Endothelial cell of umbilical vein (primary cell): ENCODE data around the gene DTL. TPM values are rescaled to one million over a fixed set of nuclear protein-coding genes. Genes with fewer than 3 reads are reported as not detected.

Source experiments
- BruUV-seq: library from RNA; stranded (reverse); fragments of 400-500 nt; replicated peaks from 2 replicates; lab custom pipeline; 2021; lab: Mats Ljungman, UMichigan
- CTCF ChIA-PET: fragments of 300-600, 350-600 bp; sonication (Branson Sonifier 250); formaldehyde crosslinking; loops from one replicate; lab custom pipeline; 2021; ENCODE audit warnings: antibody characterized with exemption, inconsistent platforms; lab: Charles Lee
- POLR2A ChIA-PET: fragments of 300-600, 350-600 bp; sonication (Branson Sonifier 250); formaldehyde crosslinking; loops from one replicate; lab custom pipeline; 2021; ENCODE audit warnings: antibody characterized with exemption, inconsistent platforms; lab: Charles Lee
- DNase-seq: peaks from one replicate; pipeline ENCODE4 v3.0.0-alpha.2; 2011; ENCODE audit warnings: low read depth, low spot score
- FAIRE-seq: peaks from 2 replicates; lab custom pipeline; 2011; peaks lifted over from hg19 to GRCh38; lab: Jason Lieb, UNC
- H2AFZ ChIP-seq: 2 replicates; pipeline ENCODE4 v1.6.0; 2012; ENCODE audit warnings: low read depth, low read length, control low read depth, inconsistent platforms
- H3K27ac ChIP-seq: 2 replicates; pipeline ENCODE4 v1.5.1; 2011; ENCODE audit warnings: low read depth, mild to moderate bottlenecking, control low read depth, low read length, moderate library complexity; ENCODE audit not compliant: insufficient read depth
- H3K27me3 ChIP-seq, 2 experiments: 2 replicates each; pipeline versions ENCODE4 v1.6.0 to v1.6.1; 2011; ENCODE audit warnings: low read length in 2 of 2, mixed read lengths in 1 of 2; ENCODE audit not compliant: control insufficient read depth in 2 of 2, insufficient read depth in 2 of 2
- H3K36me3 ChIP-seq, 2 experiments: 2 replicates in 1 of 2; 3 replicates in 1 of 2; pipeline ENCODE4 v1.5.1; 2011; ENCODE audit warnings: low read length in 2 of 2, mild to moderate bottlenecking in 1 of 2, moderate library complexity in 1 of 2; ENCODE audit not compliant: control insufficient read depth in 2 of 2, insufficient read depth in 2 of 2; ENCODE audit errors: extremely low read depth in 1 of 2
- H3K4me1 ChIP-seq: 3 replicates; pipeline ENCODE4 v1.5.1; 2011; ENCODE audit warnings: mild to moderate bottlenecking, low read length; ENCODE audit not compliant: control insufficient read depth, insufficient read depth; ENCODE audit errors: extremely low read depth
- H3K4me2 ChIP-seq: 2 replicates; pipeline ENCODE4 v1.6.1; 2011; ENCODE audit warnings: low read length, control low read depth, mixed read lengths; ENCODE audit not compliant: insufficient read depth
- H3K4me3 ChIP-seq, 3 experiments: fragments of 200-600 bp in 1 of 3; sonication (generic), shearing (Covaris generic) in 1 of 3; replicated peaks in 1 of 3; 2 replicates each; pipeline ENCODE4 v1.5.1; 2011 to 2016; ENCODE audit warnings: control low read depth in 3 of 3, low read length in 3 of 3, mild to moderate bottlenecking in 2 of 3, inconsistent platforms in 1 of 3, low read depth in 1 of 3, moderate library complexity in 1 of 3; ENCODE audit not compliant: insufficient read depth in 1 of 3
- H3K79me2 ChIP-seq: 2 replicates; pipeline ENCODE4 v1.6.0; 2012; ENCODE audit warnings: low read length, inconsistent platforms; ENCODE audit not compliant: control insufficient read depth, insufficient read depth
- H3K9ac ChIP-seq: replicated peaks from 2 replicates; pipeline ENCODE3; 2011; ENCODE audit warnings: low read length, control low read depth; ENCODE audit not compliant: insufficient read depth; ENCODE audit errors: extremely low read depth
- H3K9me1 ChIP-seq: replicated peaks from 3 replicates; pipeline ENCODE4 v1.6.0; 2011; ENCODE audit warnings: mild to moderate bottlenecking, low read length; ENCODE audit not compliant: control insufficient read depth, insufficient read depth; ENCODE audit errors: extremely low read depth
- H3K9me3 ChIP-seq: replicated peaks from 2 replicates; pipeline ENCODE4 v1.5.1; 2012; ENCODE audit warnings: low read length, inconsistent platforms; ENCODE audit not compliant: control insufficient read depth, insufficient read depth
- H4K20me1 ChIP-seq: replicated peaks from 2 replicates; pipeline ENCODE3; 2011; ENCODE audit warnings: mild to moderate bottlenecking, low read length; ENCODE audit not compliant: control insufficient read depth, insufficient read depth; ENCODE audit errors: extremely low read depth
- CTCF ChIP-seq, 2 donors: IDR thresholded peaks; 1 replicate in 1 of 2; 2 replicates in 1 of 2; pipeline ENCODE4 v1.5.1; 2011; ENCODE audit warnings: low read length in 2 of 2, mild to moderate bottlenecking in 2 of 2, moderate library complexity in 2 of 2, control low read depth in 1 of 2, inconsistent platforms in 1 of 2, low read depth in 1 of 2; ENCODE audit not compliant: insufficient read depth in 1 of 2; ENCODE audit errors: extremely low read depth in 1 of 2
- EZH2 ChIP-seq: IDR thresholded peaks from 2 replicates; pipeline ENCODE4 v1.6.1; 2012; ENCODE audit warnings: borderline replicate concordance, low read depth, mild to moderate bottlenecking, moderate library complexity, low read length, inconsistent platforms; ENCODE audit not compliant: severe bottlenecking
- FOS ChIP-seq: IDR thresholded peaks from 2 replicates; pipeline ENCODE4 v1.6.1; 2011; ENCODE audit warnings: mild to moderate bottlenecking, low read length, moderate library complexity, borderline replicate concordance; ENCODE audit not compliant: insufficient read depth
- GATA2 ChIP-seq: IDR thresholded peaks from 2 replicates; pipeline ENCODE4 v1.7.0; 2011; ENCODE audit warnings: low read depth, mild to moderate bottlenecking, moderate library complexity, mixed read lengths, low read length; ENCODE audit not compliant: insufficient read length, insufficient read depth
- JUN ChIP-seq: IDR thresholded peaks from 2 replicates; pipeline ENCODE4 v1.6.1; 2011; ENCODE audit warnings: borderline replicate concordance, low read depth; ENCODE audit not compliant: insufficient read length, insufficient read depth
- MAX ChIP-seq: IDR thresholded peaks from 2 replicates; pipeline ENCODE4 v1.6.1; 2011; ENCODE audit not compliant: insufficient read depth, insufficient read length
- MYC ChIP-seq: IDR thresholded peaks from one replicate; pipeline ENCODE4 v1.6.1; 2011; ENCODE audit warnings: mild to moderate bottlenecking, low read depth, low read length
- POLR2A ChIP-seq: IDR thresholded peaks from 2 replicates; pipeline ENCODE4 v1.6.1; 2012; ENCODE audit warnings: low read depth, mild to moderate bottlenecking, control low read depth, low read length
- POLR2AphosphoS5 ChIP-seq: IDR thresholded peaks from 2 replicates; pipeline ENCODE4 v1.6.1; 2012; ENCODE audit warnings: low read depth, mild to moderate bottlenecking, control low read depth, low read length, moderate library complexity; ENCODE audit not compliant: insufficient read depth
- dilution Hi-C: fragments of 300-500 bp; cut with MboI; formaldehyde crosslinking; loops from one replicate; pipeline ENCODE4 v1.15.0; 2019; ENCODE audit warnings: low sequenced_read_pairs; ENCODE audit not compliant: extremely low pct_ligation_motif_present
- intact Hi-C: fragments of 100-400 bp; cut with micrococcal nuclease; formaldehyde crosslinking; loops from one replicate; pipeline ENCODE4 v1.10.0; 2022
- polyA plus RNA-seq, 4 experiments: library from polyadenylated mRNA; depleted of rRNA in 3 of 4; stranded (reverse) in 3 of 4; unstranded in 1 of 4; fragments of >200 nt; gene quantifications; 2 replicates each; pipeline versions ENCODE4 v1.2.1 to v1.2.3, GENCODE V29; 2011 to 2012; ENCODE audit warnings: missing spikeins in 1 of 4
- total RNA-seq: library from RNA; stranded (reverse); gene quantifications from 2 replicates; pipeline ENCODE4 v1.2.3, GENCODE V29; 2021

The DTL gene
- total and polyA plus RNA-seq, 2 donors (not counting 3 experiments of a cell fraction or from before 2014, with no cell fraction given): 11.2 to 26.5 TPM

GRCh38 chr1:212109728-212110127, 74.2 kb downstream of the DTL start:
- no peaks in the 10 kb centered on the region for H3K27me3 ChIP-seq
- dilution Hi-C loops (no loop called here), intact Hi-C loops (no loop called here)
- no peak overlapping the region for H3K9ac ChIP-seq
- FAIRE-seq (no peak), DNase-seq (no peak)
- H3K36me3 ChIP-seq: no peaks in the 10 kb centered on the region
- TF ChIP-seq JUN: no peak
- no peak for TF ChIP-seq MAX
- no peak for TF ChIP-seq POLR2A
- no peak for TF ChIP-seq GATA2
- TF ChIP-seq MYC: no peak
- no peak for TF ChIP-seq FOS
- TF ChIP-seq POLR2AphosphoS5: no peak
- TF ChIP-seq CTCF (IDR thresholded peaks at IDR 0.05; ENCODE audit: extremely low read depth in 1 of 2, insufficient read depth in 1 of 2, low read depth in 1 of 2, low read length in 2 of 2): no peak
- no peak for TF ChIP-seq EZH2
- ChIA-PET POLR2A (no interaction called here), CTCF (interaction anchor here (1.5 to 2.2 kb wide), 4 partner anchors 8 to 39 kb away, joined by 3 to 9 read pairs (median 4); no protein-coding TSS in a partner anchor)
- H3K4me3 ChIP-seq: no peak overlapping the region
- H3K27ac ChIP-seq: no peak overlapping the region
- no peak overlapping the region for H2AFZ ChIP-seq
- no peaks in the 10 kb centered on the region for H4K20me1 ChIP-seq
- H3K4me1 ChIP-seq: peaks cover 3% of the 10 kb centered on the region
- H3K79me2 ChIP-seq: no peaks in the 10 kb centered on the region
- BruUV-seq: no TSS peak
- H3K9me1 ChIP-seq: no peaks in the 10 kb centered on the region
- H3K4me2 ChIP-seq: no peak overlapping the region
- H3K9me3 ChIP-seq: no peaks in the 10 kb centered on the region
